ENCODE data around the gene METRN. TPM values are rescaled to one million over a fixed set of nuclear protein-coding genes. Genes with fewer than 3 reads are reported as not detected.

The METRN gene
- total RNA-seq, 1 donor from 2014 or later: 18.3 TPM

GRCh38 chr16:734208-734980, 19.5 kb downstream of the METRN start:
- Histone ChIP-seq H3K36me3 (ENCODE audit: control insufficient read depth in 3 of 3, insufficient read depth in 3 of 3, low read length in 3 of 3) (peaks cover 58 to 60% (median 59%) of the 10 kb centered on the region in 3 donors), H3K4me1 (ENCODE audit: control insufficient read depth in 3 of 3, insufficient read depth in 3 of 3, low read length in 3 of 3) (peaks cover 0 to 1% (median under 1%) of the 10 kb centered on the region in 3 donors), H3K9ac (ENCODE audit: low read depth in 1 of 3, low read length in 3 of 3) (no peak overlapping the region), H3K9me3 (ENCODE audit: control insufficient read depth in 3 of 3, low read length in 3 of 3) (no peaks in the 10 kb centered on the region), H3K27ac (ENCODE audit: low read depth, low read length) (no peak overlapping the region), H3K4me3 (ENCODE audit: low read length in 3 of 3) (no peak overlapping the region), H3K27me3 (ENCODE audit: control insufficient read depth in 3 of 3, insufficient read depth in 3 of 3, low read length in 3 of 3) (peaks cover 0 to under 1% (median 0%) of the 10 kb centered on the region in 3 donors)

DNA sequence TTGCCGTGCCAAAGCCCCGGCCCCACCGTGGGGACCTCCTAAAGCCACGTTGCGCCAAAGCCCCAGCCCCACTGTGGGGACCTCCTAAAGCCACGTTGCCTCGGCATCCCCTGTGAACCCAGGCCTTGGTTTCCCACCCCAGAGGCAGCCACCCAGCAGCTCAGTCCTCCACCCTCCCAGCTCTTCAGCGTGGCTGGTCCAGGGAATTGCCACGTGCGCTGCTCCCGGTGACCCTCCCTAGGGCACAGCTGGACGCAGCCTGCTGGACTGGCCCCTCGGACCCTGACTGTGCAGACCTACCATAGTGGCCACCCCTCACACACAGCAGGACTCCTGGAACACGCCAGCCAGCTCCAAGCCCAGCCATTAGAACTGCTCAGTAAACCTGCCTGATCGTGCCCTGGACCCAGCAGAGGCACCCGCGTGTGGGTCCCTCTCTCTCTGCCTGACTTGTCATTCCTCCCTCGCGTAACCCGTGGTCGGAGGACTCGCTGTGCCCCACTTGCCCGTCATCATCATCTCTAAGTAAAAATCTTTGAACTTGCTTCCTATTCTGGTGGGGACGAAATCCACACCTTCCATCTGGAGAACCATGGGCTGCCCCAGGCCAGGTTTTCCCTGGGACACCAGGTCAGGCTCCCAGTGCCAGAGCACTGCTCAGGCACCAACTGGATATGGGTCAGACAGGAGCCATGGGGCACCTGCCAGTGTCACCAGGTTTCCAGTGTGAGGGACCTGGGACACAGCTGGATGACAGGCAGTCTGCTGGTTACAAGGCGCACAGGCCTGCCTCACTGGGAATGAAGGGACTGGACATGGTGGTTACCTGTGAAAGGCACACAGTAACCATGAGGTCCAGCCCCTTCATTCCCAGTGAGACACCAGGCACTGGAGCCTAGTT, 20.3 kb downstream of the METRN start:
- H3K27me3 ChIP-seq (ENCODE audit: control insufficient read depth in 3 of 3, insufficient read depth in 3 of 3, low read length in 3 of 3): no peaks in the 10 kb centered on the region
- H3K9me3 ChIP-seq (ENCODE audit: control insufficient read depth in 3 of 3, low read length in 3 of 3): no peaks in the 10 kb centered on the region
- peaks cover 58 to 61% (median 60%) of the 10 kb centered on the region in 3 donors for H3K36me3 ChIP-seq (ENCODE audit: control insufficient read depth in 3 of 3, insufficient read depth in 3 of 3, low read length in 3 of 3)
- peaks cover 8 to 9% (median 9%) of the 10 kb centered on the region in 3 donors for H3K4me1 ChIP-seq (ENCODE audit: control insufficient read depth in 3 of 3, insufficient read depth in 3 of 3, low read length in 3 of 3)
- no peak overlapping the region for H3K27ac ChIP-seq (ENCODE audit: low read depth, low read length)
- H3K9ac ChIP-seq (ENCODE audit: low read depth in 1 of 3, low read length in 3 of 3): no peak overlapping the region
- no peak overlapping the region for H3K4me3 ChIP-seq (ENCODE audit: low read length in 3 of 3)

DNA sequence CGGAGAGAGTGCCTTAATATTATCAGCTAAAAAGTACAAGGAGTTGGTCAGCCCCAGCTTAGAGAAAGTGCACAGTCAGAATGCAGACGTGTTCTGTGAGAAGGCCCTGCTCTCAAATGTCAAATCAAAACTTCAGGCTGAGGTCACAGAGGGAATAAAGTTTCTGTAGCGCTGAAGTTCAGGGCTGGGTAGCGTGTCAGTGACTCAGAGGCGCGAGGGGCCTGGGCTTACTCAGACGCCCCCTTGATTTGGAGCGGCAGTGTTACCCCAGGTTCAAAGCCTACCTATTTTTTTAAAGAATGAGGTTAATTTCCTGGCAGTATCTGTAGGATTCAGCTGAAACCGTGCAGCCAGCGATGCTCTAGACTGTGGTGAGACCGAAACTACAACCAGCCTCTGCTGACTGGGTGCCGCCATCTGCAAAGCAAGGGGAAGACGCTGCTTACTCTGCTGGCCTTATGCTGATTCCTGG, 21.1 kb downstream of the METRN start:
- Histone ChIP-seq H3K9me3 (ENCODE audit: control insufficient read depth in 3 of 3, low read length in 3 of 3) (no peaks in the 10 kb centered on the region), H3K36me3 (ENCODE audit: control insufficient read depth in 3 of 3, insufficient read depth in 3 of 3, low read length in 3 of 3) (peaks cover 58 to 61% (median 59%) of the 10 kb centered on the region in 3 donors), H3K27ac (ENCODE audit: low read depth, low read length) (no peak overlapping the region), H3K27me3 (ENCODE audit: control insufficient read depth in 3 of 3, insufficient read depth in 3 of 3, low read length in 3 of 3) (no peaks in the 10 kb centered on the region), H3K4me1 (ENCODE audit: control insufficient read depth in 3 of 3, insufficient read depth in 3 of 3, low read length in 3 of 3) (peaks cover 10 to 12% (median 10%) of the 10 kb centered on the region in 3 donors), H3K4me3 (ENCODE audit: low read length in 3 of 3) (no peak overlapping the region), H3K9ac (ENCODE audit: low read depth in 1 of 3, low read length in 3 of 3) (no peak overlapping the region)

DNA sequence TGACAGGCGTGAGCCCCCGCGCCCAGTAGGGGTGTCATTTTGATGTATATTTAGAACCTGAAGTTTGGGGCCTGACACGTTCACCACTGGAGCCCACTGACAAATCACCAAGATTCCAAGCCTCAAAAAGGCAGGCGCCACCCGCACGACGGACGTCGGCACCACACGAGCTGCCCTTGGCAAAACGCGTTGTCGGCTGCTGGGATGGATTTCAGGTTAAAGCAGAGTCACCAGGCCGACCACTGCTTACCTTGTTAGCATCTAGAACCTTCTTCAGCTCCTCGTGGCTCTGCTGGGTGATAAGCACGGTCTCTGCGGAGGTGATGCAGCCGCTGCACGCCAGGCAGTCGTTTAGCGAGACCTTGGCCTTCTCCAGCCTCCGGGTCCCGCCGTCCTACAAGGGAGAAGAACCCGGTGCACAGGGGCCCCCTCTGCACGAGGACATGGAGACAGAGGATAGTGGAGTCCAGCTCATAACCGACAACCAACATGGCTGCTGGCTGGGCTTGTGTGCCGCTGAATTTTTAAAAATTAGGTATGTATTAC, 22.1 kb downstream of the METRN start:
- Histone ChIP-seq H3K27ac (ENCODE audit: low read depth, low read length) (no peak overlapping the region), H3K4me3 (ENCODE audit: low read length in 3 of 3) (no peak overlapping the region), H3K27me3 (ENCODE audit: control insufficient read depth in 3 of 3, insufficient read depth in 3 of 3, low read length in 3 of 3) (peaks cover 0 to under 1% (median 0%) of the 10 kb centered on the region in 3 donors), H3K36me3 (ENCODE audit: control insufficient read depth in 3 of 3, insufficient read depth in 3 of 3, low read length in 3 of 3) (peaks cover 53 to 58% (median 55%) of the 10 kb centered on the region in 3 donors), H3K4me1 (ENCODE audit: control insufficient read depth in 3 of 3, insufficient read depth in 3 of 3, low read length in 3 of 3) (peaks cover 13 to 16% (median 14%) of the 10 kb centered on the region in 3 donors), H3K9ac (ENCODE audit: low read depth in 1 of 3, low read length in 3 of 3) (no peak overlapping the region), H3K9me3 (ENCODE audit: control insufficient read depth in 3 of 3, low read length in 3 of 3) (no peaks in the 10 kb centered on the region)

DNA sequence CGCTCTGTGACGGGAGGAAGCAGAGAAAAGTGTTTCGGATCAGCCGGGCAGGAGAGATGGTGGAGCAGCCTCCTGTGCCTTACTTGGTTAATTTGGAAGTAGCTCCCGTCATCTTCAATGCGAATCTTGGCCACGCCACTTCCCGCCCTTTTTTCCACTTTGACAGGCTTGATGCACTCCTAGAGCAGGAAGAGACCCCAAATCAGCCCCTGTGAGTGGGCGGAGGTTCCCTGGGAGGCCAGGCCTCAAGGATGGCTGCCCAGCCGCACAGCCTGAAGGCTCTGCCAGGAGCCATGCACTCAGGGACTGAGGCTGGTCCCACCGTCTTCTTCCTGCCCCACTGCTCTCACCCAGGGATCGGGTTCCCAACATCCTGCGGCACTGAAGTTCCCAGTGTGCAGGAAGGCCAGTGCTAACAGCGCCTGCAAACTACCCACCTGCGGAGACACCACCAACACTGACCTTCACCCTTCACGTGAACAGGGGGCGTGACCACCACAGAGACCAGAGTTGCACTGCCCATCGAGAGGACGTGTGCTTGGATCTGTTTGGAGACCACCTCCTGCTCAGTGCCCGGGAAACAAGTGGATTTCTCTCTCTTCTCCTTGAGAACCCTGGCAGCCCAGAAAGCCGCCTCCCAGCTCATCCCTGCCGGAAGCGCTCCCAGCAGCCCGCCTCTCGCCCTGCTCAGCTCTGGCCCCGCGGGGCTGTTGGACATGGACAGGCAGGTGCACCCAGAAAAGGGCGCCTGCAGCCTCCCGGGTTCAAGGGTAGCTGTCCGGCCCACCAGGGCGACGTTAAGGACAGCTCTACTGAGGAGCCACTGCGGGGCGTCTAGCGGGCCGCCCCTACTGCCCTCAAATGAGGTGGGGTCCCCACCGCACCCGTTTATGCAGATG, 24.9 kb downstream of the METRN start:
- H3K4me1 ChIP-seq (ENCODE audit: control insufficient read depth in 3 of 3, insufficient read depth in 3 of 3, low read length in 3 of 3): peaks cover 13 to 16% (median 14%) of the 10 kb centered on the region in 3 donors
- no peak overlapping the region for H3K27ac ChIP-seq (ENCODE audit: low read depth, low read length)
- H3K9me3 ChIP-seq (ENCODE audit: control insufficient read depth in 3 of 3, low read length in 3 of 3): no peaks in the 10 kb centered on the region
- peak overlapping the region; percentile 83 to 92 (median 88) for H3K9ac ChIP-seq (ENCODE audit: low read depth in 1 of 3, low read length in 3 of 3)
- H3K4me3 ChIP-seq (ENCODE audit: low read length in 3 of 3): peak overlapping the region; percentile 72 to 86 (median 81)
- H3K36me3 ChIP-seq (ENCODE audit: control insufficient read depth in 3 of 3, insufficient read depth in 3 of 3, low read length in 3 of 3): peaks cover 31 to 33% (median 33%) of the 10 kb centered on the region in 3 donors
- peaks cover 0 to 15% (median 4%) of the 10 kb centered on the region in 3 donors for H3K27me3 ChIP-seq (ENCODE audit: control insufficient read depth in 3 of 3, insufficient read depth in 3 of 3, low read length in 3 of 3)

- Histone ChIP-seq H3K27me3 (ENCODE audit: control insufficient read depth in 3 of 3, insufficient read depth in 3 of 3, low read length in 3 of 3) (peaks cover 0 to 15% (median 4%) of the 10 kb centered on the region in 3 donors), H3K4me1 (ENCODE audit: control insufficient read depth in 3 of 3, insufficient read depth in 3 of 3, low read length in 3 of 3) (peaks cover 13 to 16% (median 14%) of the 10 kb centered on the region in 3 donors), H3K4me3 (ENCODE audit: low read length in 3 of 3) (peak overlapping the region; percentile 72 to 86 (median 81)), H3K27ac (ENCODE audit: low read depth, low read length) (peak overlapping the region; percentile 47), H3K9me3 (ENCODE audit: control insufficient read depth in 3 of 3, low read length in 3 of 3) (no peaks in the 10 kb centered on the region), H3K36me3 (ENCODE audit: control insufficient read depth in 3 of 3, insufficient read depth in 3 of 3, low read length in 3 of 3) (peaks cover 25 to 27% (median 27%) of the 10 kb centered on the region in 3 donors), H3K9ac (ENCODE audit: low read depth in 1 of 3, low read length in 3 of 3) (peak overlapping the region; percentile 83 to 92 (median 88))
Measured at GRCh38 chr16:740459-740763, 25.5 kb downstream of the METRN start.

GRCh38 chr16:740764-741505, 26.0 kb downstream of the METRN start, which contains the start of gene CIAO3:
TSS of gene CIAO3 (minus strand) at chr16:740997. CDS start at chr16:740985, 12 bp downstream.
- Histone ChIP-seq H3K27ac (ENCODE audit: low read depth, low read length) (peak within 1 kb of the TSS; percentile 47), H3K4me3 (ENCODE audit: low read length in 3 of 3) (peak within 1 kb of the TSS; percentile 72 to 86 (median 81)), H3K27me3 (ENCODE audit: control insufficient read depth in 3 of 3, insufficient read depth in 3 of 3, low read length in 3 of 3) (peaks cover 0 to 15% (median 4%) of the 10 kb centered on the region in 3 donors), H3K9me3 (ENCODE audit: control insufficient read depth in 3 of 3, low read length in 3 of 3) (no peaks in the 10 kb centered on the region), H3K4me1 (ENCODE audit: control insufficient read depth in 3 of 3, insufficient read depth in 3 of 3, low read length in 3 of 3) (peaks cover 13 to 16% (median 14%) of the 10 kb centered on the region in 3 donors), H3K36me3 (ENCODE audit: control insufficient read depth in 3 of 3, insufficient read depth in 3 of 3, low read length in 3 of 3) (peaks cover 20 to 24% (median 22%) of the 10 kb centered on the region in 3 donors), H3K9ac (ENCODE audit: low read depth in 1 of 3, low read length in 3 of 3) (peak within 1 kb of the TSS; percentile 83 to 92 (median 88))

DNA sequence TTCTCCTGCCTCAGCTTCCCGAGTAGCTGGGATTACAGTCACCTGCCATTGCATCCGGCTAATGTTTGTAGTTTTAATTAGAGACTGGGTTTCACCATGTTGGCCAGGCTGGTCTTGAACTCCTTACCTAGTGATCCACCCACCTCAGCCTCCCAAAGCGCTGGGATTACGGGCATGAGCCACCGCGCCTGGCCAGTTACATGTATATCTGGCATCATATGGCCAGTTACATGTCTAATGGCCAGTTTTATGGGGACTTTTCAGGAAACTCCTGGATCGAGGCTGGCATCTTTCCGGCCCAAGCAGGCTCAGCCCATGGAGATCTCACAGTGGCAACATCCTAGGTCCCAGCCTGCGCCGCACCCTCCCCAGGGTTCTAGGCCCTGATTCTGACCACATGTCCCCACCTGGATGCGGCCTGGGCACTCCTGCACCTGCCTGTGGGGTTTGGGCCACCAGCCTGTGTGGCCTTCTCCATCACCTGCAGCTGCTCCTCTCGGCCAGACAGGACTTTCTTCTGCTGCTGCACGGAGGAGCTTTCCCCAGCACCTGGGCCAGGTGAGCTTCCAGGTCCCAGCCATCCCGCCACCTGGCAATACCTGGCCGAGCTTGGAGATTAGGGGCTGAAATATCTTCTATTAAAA, 27.2 kb downstream of the METRN start:
- no peak overlapping the region for H3K4me3 ChIP-seq (ENCODE audit: low read length in 3 of 3)
- no peak overlapping the region for H3K9ac ChIP-seq (ENCODE audit: low read depth in 1 of 3, low read length in 3 of 3)
- no peaks in the 10 kb centered on the region for H3K9me3 ChIP-seq (ENCODE audit: control insufficient read depth in 3 of 3, low read length in 3 of 3)
- peaks cover 0 to 15% (median 4%) of the 10 kb centered on the region in 3 donors for H3K27me3 ChIP-seq (ENCODE audit: control insufficient read depth in 3 of 3, insufficient read depth in 3 of 3, low read length in 3 of 3)
- H3K4me1 ChIP-seq (ENCODE audit: control insufficient read depth in 3 of 3, insufficient read depth in 3 of 3, low read length in 3 of 3): peaks cover 13 to 16% (median 14%) of the 10 kb centered on the region in 3 donors
- H3K36me3 ChIP-seq (ENCODE audit: control insufficient read depth in 3 of 3, insufficient read depth in 3 of 3, low read length in 3 of 3): peaks cover 10 to 15% (median 10%) of the 10 kb centered on the region in 3 donors
- no peak overlapping the region for H3K27ac ChIP-seq (ENCODE audit: low read depth, low read length)

Data from skeletal muscle tissue (tissue), 4 donors.